Measurements from ENCODE around the gene TMUB1. TPM values are rescaled to one million over a fixed set of nuclear protein-coding genes. Genes with fewer than 3 reads are reported as not detected.

The TMUB1 gene
- total RNA-seq, 1 donor from 2014 or later = 55.3 TPM

GRCh38 chr7:151091003-151091402 lies 7.7 kb upstream of the TMUB1 start:
- intact Hi-C loops (cut with micrococcal nuclease) = no loop called here
- Mint-ChIP-seq H3K9me3 (no peaks in the 10 kb centered on the region), H3K36me3 (ENCODE audit: low read depth) (peaks cover 5% of the 10 kb centered on the region), H3K27ac (no peak overlapping the region), H3K4me1 (ENCODE audit: low read depth) (peaks cover 16% of the 10 kb centered on the region), H3K4me3 (no peak overlapping the region), H3K27me3 (ENCODE audit: insufficient read depth) (peaks cover 8% of the 10 kb centered on the region)
- no peak for DNase-seq (ENCODE audit: low spot score)

- Mint-ChIP-seq H3K9me3 (no peaks in the 10 kb centered on the region), H3K4me1 (ENCODE audit: low read depth) (peaks cover 24% of the 10 kb centered on the region), H3K4me3 (no peak overlapping the region), H3K27ac (no peak overlapping the region), H3K27me3 (ENCODE audit: insufficient read depth) (peaks cover 14% of the 10 kb centered on the region), H3K36me3 (ENCODE audit: low read depth) (peaks cover 5% of the 10 kb centered on the region)
- no peak for DNase-seq (ENCODE audit: low spot score)
- intact Hi-C loops (cut with micrococcal nuclease) = loop anchor here (10.0 kb wide), 2 partner anchors 1375 to 1465 kb away; a partner anchor contains a TSS
Measured at GRCh38 chr7:151089893-151090730, 6.8 kb upstream of the TMUB1 start.

GRCh38 chr7:151088856-151089699 lies 5.8 kb upstream of the TMUB1 start:
- no peak for DNase-seq (ENCODE audit: low spot score)
- peaks cover 32% of the 10 kb centered on the region for H3K4me1 Mint-ChIP-seq (ENCODE audit: low read depth)
- intact Hi-C loops (cut with micrococcal nuclease) = loop anchor here (10.0 kb wide), 2 partner anchors 1374 to 1464 kb away; a partner anchor contains a TSS
- H3K27me3 Mint-ChIP-seq (ENCODE audit: insufficient read depth) = peaks cover 20% of the 10 kb centered on the region
- peaks cover 5% of the 10 kb centered on the region for H3K36me3 Mint-ChIP-seq (ENCODE audit: low read depth)
- H3K27ac Mint-ChIP-seq = no peak overlapping the region
- peak overlapping the region; percentile 60 for H3K4me3 Mint-ChIP-seq
- no peaks in the 10 kb centered on the region for H3K9me3 Mint-ChIP-seq

- H3K27me3 Mint-ChIP-seq (ENCODE audit: insufficient read depth) = peaks cover 20% of the 10 kb centered on the region
- peak overlapping the region; percentile 88 for H3K4me3 Mint-ChIP-seq
- no peak overlapping the region for H3K27ac Mint-ChIP-seq
- intact Hi-C loops (cut with micrococcal nuclease) = loop anchor here (10.0 kb wide), 2 partner anchors 1373 to 1463 kb away; a partner anchor contains a TSS
- H3K9me3 Mint-ChIP-seq = no peaks in the 10 kb centered on the region
- peaks cover 5% of the 10 kb centered on the region for H3K36me3 Mint-ChIP-seq (ENCODE audit: low read depth)
- peaks cover 35% of the 10 kb centered on the region for H3K4me1 Mint-ChIP-seq (ENCODE audit: low read depth)
- DNase-seq (ENCODE audit: low spot score) = no peak
Measured at GRCh38 chr7:151088019-151088855, 4.9 kb upstream of the TMUB1 start.

GRCh38 chr7:151087245-151088018 lies 4.1 kb upstream of the TMUB1 start:
- Mint-ChIP-seq H3K9me3 (no peaks in the 10 kb centered on the region), H3K4me3 (peak overlapping the region; percentile 88), H3K27me3 (ENCODE audit: insufficient read depth) (peaks cover 20% of the 10 kb centered on the region), H3K27ac (peak overlapping the region; percentile 84), H3K4me1 (ENCODE audit: low read depth) (peaks cover 41% of the 10 kb centered on the region), H3K36me3 (ENCODE audit: low read depth) (peaks cover 8% of the 10 kb centered on the region)
- no peak for DNase-seq (ENCODE audit: low spot score)
- intact Hi-C loops (cut with micrococcal nuclease) = loop anchor here (1.0 to 10.0 kb wide), 4 partner anchors 24 to 1463 kb away; partner anchors contain the start of gene ABCF2

GRCh38 chr7:151086802-151087244 lies 3.5 kb upstream of the TMUB1 start:
- H3K27me3 Mint-ChIP-seq (ENCODE audit: insufficient read depth) = peaks cover 20% of the 10 kb centered on the region
- peak overlapping the region; percentile 74 for H3K27ac Mint-ChIP-seq
- intact Hi-C loops (cut with micrococcal nuclease) = loop anchor here (1.0 to 10.0 kb wide), 4 partner anchors 24 to 1462 kb away; partner anchors contain the start of gene ABCF2
- H3K9me3 Mint-ChIP-seq = no peaks in the 10 kb centered on the region
- peak overlapping the region; percentile 88 for H3K4me3 Mint-ChIP-seq
- H3K36me3 Mint-ChIP-seq (ENCODE audit: low read depth) = peaks cover 8% of the 10 kb centered on the region
- no peak for DNase-seq (ENCODE audit: low spot score)
- H3K4me1 Mint-ChIP-seq (ENCODE audit: low read depth) = peaks cover 46% of the 10 kb centered on the region

GRCh38 chr7:151085691-151086620 lies 2.7 kb upstream of the TMUB1 start, which contains the start of gene AGAP3:
TSS of gene AGAP3 (plus strand) at chr7:151086475. CDS start at chr7:151086742, 267 bp downstream.
- peak; percentile 47 for DNase-seq (ENCODE audit: low spot score)
- intact Hi-C loops (cut with micrococcal nuclease) = loop anchor here (10.0 kb wide), 2 partner anchors 1371 to 1461 kb away; a partner anchor contains a TSS

GRCh38 chr7:151085329-151085690 lies 2.0 kb upstream of the TMUB1 start:
- intact Hi-C loops (cut with micrococcal nuclease) = loop anchor here (10.0 kb wide), 2 partner anchors 1371 to 1461 kb away; a partner anchor contains a TSS
- DNase-seq (ENCODE audit: low spot score) = no peak
- peak overlapping the region; percentile 81 for H3K27ac Mint-ChIP-seq
- peaks cover 8% of the 10 kb centered on the region for H3K36me3 Mint-ChIP-seq (ENCODE audit: low read depth)
- H3K4me1 Mint-ChIP-seq (ENCODE audit: low read depth) = peaks cover 39% of the 10 kb centered on the region
- H3K9me3 Mint-ChIP-seq = no peaks in the 10 kb centered on the region
- peak overlapping the region; percentile 87 for H3K4me3 Mint-ChIP-seq
- peaks cover 20% of the 10 kb centered on the region for H3K27me3 Mint-ChIP-seq (ENCODE audit: insufficient read depth)

More at GRCh38 chr7:151085691-151086620, 2.7 kb upstream of the TMUB1 start, which contains the start of gene AGAP3:
- H3K36me3 Mint-ChIP-seq (ENCODE audit: low read depth) = peaks cover 8% of the 10 kb centered on the region
- peaks cover 20% of the 10 kb centered on the region for H3K27me3 Mint-ChIP-seq (ENCODE audit: insufficient read depth)
- no peaks in the 10 kb centered on the region for H3K9me3 Mint-ChIP-seq
- peak within 1 kb of the TSS; percentile 88 for H3K4me3 Mint-ChIP-seq
- peak within 1 kb of the TSS; percentile 84 for H3K27ac Mint-ChIP-seq
- peaks cover 39% of the 10 kb centered on the region for H3K4me1 Mint-ChIP-seq (ENCODE audit: low read depth)

- Mint-ChIP-seq H3K4me3 (peak overlapping the region; percentile 78), H3K36me3 (ENCODE audit: low read depth) (peaks cover 10% of the 10 kb centered on the region), H3K4me1 (ENCODE audit: low read depth) (peaks cover 38% of the 10 kb centered on the region), H3K27me3 (ENCODE audit: insufficient read depth) (peaks cover 17% of the 10 kb centered on the region), H3K9me3 (no peaks in the 10 kb centered on the region), H3K27ac (peak overlapping the region; percentile 55)
- intact Hi-C loops (cut with micrococcal nuclease) = loop anchor here (1.0 to 10.0 kb wide), 7 partner anchors 106 to 1459 kb away; partner anchors contain the start of genes ABCF2, ACTR3C, CHPF2 and LRRC61
- no peak for DNase-seq (ENCODE audit: low spot score)
Measured at GRCh38 chr7:151083824-151084160, 499 bp upstream of the TMUB1 start.

- Mint-ChIP-seq H3K27ac (peak overlapping the region; percentile 86), H3K4me3 (peak overlapping the region; percentile 95), H3K4me1 (ENCODE audit: low read depth) (peaks cover 45% of the 10 kb centered on the region), H3K27me3 (ENCODE audit: insufficient read depth) (peaks cover 12% of the 10 kb centered on the region), H3K9me3 (no peaks in the 10 kb centered on the region), H3K36me3 (ENCODE audit: low read depth) (peaks cover 13% of the 10 kb centered on the region)
- no peak for DNase-seq (ENCODE audit: low spot score)
- intact Hi-C loops (cut with micrococcal nuclease) = loop anchor here (1.0 to 10.0 kb wide), 7 partner anchors 105 to 1458 kb away; partner anchors contain the start of genes ABCF2, ACTR3C, CHPF2 and LRRC61
Measured at GRCh38 chr7:151082141-151083070, 887 bp downstream of the TMUB1 start.

Data from activated T-helper 1 cell treated with anti-CD3 and anti-CD28 coated beads, Interleukin-12 subunit alpha, Interleukin-12 subunit beta, Interleukin-2, Interleukin-4 antibody, amounts not matched to agents 30 ng/mL and 10 ng/mL and 1 ng/mL, durations not matched to agents 14 hours and 24 hours and 36 hours (primary cell).